Stimulated activated CD4-positive, alpha-beta T cell treated with anti-CD3 and anti-CD28 coated beads, Interleukin-2, amount 100 ng/mL, for 4 hours (primary cell): ENCODE results near the gene KCNK1.
A peak's percentile ranks its signal among the peaks of the same experiment; 100 is the strongest.
"Not testable (repeated sequence)": the region's sequence is repeated elsewhere in the genome, so short reads cannot be mapped to it uniquely, and the experiment has no call there.

Experiments used
- DNase-seq: peaks from one replicate; pipeline ENCODE4 v3.0.0-alpha.2; 2020; ENCODE audit warnings: low read depth

The KCNK1 gene

DNA sequence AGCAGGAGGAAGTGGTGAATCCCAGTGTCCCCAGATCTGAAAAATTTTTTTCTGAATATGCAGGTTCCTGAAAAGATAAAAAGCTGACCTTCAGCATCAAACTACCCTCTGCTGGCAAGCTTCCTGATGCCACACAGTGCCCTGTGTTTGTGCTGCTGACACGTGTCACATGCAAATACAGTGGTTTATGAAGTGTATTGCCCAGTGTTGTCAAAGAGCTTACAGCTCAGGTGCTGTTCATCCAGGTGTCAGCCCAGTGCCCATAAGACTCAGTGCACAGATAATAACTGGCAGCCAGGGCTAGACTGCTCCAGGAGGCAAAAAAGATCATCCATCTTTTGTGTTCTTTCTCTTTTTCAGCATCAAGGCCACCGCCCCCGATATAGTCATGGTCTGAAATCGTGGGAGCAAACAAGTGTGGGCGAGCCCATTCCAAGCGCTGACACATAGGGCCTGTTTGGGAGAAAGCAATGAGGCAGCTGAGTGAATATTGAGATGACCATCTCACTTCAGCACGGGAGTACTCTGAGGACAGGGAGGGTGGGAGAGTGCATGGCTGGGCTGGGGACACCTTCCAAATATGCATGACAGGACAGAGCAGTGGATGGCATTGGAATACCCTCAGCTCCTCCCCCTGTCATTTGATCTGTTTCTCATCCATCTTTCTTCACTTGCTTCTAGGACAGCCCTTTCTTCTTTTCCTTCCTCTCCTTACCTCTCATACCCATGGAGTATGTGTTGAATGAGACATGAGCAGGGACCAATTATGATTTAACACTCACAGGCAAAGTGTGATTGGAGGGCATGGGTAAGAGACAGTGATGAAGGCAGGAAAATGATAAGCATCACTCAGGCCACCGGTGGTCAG is 6.4 kb upstream of the KCNK1 start:
- no peak for DNase-seq

DNA sequence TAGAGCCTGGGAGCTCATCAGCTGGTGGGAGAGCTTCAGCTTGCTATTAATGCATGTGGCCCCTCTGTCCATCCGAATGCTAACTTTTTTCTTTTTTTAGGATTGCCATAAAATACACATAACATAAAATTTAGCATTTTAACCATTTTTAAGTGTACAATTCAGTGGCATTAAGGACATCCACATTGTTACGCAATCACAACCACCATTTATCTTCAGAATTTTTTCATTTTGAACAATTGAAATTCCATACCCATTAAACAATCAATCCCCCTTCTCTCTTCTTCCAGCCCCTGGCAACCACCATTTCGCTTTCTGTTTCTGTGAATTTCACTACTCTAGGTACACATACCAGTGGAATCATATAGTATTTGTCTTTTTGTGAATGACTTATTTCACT is 4.9 kb upstream of the KCNK1 start:
- no peak for DNase-seq

- no peak for DNase-seq
Observed at GRCh38 chr1:233609926-233610325, 4.0 kb upstream of the KCNK1 start.

DNA sequence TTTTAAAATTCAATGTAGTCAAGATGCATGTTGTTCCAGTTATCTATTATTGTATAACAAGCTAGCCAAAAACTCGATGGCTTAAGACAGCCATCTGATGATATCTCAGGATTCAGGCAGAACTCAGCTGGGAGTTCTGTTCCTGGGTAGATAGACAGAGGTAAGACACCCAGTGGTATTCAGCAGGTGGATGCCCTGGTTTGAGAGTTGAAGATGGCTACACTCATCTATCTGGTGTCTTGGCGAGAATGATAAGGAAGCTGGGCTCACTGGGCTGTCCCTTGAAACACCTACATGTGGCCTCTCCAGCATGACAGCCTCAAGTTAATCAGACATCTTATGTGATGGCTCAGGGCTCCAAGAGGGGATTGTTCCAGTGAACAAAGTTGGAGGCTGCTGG is 3.3 kb upstream of the KCNK1 start:
- no peak for DNase-seq

GRCh38 chr1:233611363-233611762 is 2.5 kb upstream of the KCNK1 start:
- not testable (repeated sequence) for DNase-seq

GRCh38 chr1:233614173-233614742 is 352 bp downstream of the KCNK1 start:
- no peak for DNase-seq

- DNase-seq, result no peak
Observed at GRCh38 chr1:233614743-233615521, 1.0 kb downstream of the KCNK1 start.

- DNase-seq, result no peak
Observed at GRCh38 chr1:233615571-233615970, 1.7 kb downstream of the KCNK1 start.

GRCh38 chr1:233617025-233617424 is 3.1 kb downstream of the KCNK1 start:
- DNase-seq, result no peak

DNA sequence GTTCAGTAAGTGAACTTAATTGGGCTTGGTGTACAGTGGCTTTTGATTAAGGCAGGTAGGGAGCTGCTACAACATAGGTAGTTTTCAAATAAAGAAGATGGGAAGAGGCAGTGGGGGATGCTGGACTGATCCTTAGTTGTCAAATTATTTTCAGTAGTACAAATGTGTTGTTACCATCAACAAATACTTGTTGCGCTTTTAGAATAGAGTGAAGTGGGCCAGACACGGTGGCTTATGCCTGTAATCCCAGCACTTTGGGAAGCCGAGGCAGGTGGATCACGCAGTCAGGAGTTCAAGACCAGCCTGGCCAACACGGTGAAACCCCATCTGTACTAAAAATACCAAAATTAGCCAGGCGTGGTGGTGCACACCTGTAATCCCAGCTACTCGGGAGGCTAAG is 5.5 kb downstream of the KCNK1 start:
- DNase-seq, result not testable (repeated sequence)

- DNase-seq, result no peak
Observed at GRCh38 chr1:233620065-233620464, 6.2 kb downstream of the KCNK1 start.

DNA sequence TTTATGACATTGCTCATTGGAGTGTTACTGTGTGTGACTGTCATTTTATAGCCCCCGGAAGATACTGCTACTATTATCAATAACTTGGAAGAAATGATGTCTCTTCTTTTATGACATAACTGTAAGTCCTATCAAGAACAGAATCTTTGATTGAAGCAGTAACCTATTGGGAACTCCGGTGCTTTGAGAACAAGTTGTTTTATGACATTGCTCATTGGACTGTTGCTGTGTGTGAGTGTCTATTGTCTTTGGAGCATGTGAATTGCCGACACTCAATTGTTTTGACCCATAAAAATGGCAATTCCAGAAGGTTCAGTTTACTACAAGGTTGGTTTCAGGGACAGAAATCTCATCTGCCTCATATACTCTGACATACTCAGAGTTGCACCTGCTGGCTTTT is 8.0 kb downstream of the KCNK1 start:
- DNase-seq, result no peak

GRCh38 chr1:233624289-233624688 is 10.4 kb downstream of the KCNK1 start:
- no peak for DNase-seq

DNA sequence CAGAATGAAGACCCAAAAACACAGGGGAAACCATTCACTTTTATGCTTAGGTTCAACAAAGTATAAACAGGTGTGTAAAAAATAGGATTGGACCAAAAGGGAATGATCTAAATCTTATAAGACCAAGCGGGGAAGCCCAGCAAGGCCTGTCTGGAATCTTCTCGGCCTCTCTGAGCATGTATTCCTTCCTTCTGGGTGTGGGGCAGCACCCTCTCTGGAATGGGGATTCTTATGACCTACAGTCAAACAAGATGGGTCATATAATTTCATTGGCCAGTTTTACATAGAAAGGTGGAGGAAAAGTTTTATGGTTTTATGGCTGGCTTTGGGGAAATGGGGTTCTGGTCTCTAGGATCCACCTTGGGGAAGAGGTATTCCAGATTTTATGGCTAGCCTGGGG is 11.2 kb downstream of the KCNK1 start:
- no peak for DNase-seq

DNA sequence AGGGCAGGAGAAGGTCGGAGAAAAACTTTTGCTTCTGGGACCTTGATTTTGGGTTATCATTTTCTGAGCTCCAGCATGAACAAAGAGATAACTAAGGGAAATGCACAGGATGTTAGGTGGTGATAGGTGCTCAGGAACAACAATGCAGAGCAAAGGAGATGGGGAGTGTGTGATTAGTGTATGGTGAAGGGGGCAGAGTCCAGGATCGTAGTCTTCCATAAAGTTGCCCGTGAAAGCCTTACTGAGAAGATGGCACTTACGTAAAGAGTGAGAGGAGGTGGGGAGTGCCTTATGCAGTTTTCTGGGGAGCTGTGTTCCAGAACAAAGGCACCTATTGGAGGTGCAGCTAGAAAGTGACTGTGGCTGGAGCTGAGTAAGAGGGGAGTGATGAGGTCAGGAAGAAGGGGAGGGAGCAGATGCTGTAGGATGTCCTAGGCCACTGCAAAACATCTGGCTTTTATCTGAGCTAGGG is 11.6 kb downstream of the KCNK1 start:
- no peak for DNase-seq

DNA sequence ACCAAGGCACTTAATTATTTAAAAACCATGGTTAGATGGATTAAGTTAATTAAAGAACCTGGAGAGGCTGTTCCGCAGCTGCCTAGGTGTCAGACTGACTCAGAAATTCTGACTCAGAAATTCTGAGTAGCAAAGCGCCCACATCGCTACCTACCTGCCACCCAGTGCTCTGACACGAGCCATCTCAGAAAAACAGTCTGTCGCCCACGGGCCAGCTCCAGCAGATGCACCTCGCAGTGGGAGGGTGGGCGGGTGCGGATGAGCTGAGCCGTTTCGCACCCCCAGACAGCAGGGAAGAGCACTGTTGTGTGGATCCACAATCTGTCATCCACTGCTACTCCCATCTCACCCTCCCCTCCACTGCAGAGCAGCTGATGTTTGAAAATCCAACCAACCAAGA is 13.5 kb downstream of the KCNK1 start:
- DNase-seq, result peak; percentile 5

- no peak for DNase-seq
Observed at GRCh38 chr1:233627823-233628222, 13.9 kb downstream of the KCNK1 start.

DNA sequence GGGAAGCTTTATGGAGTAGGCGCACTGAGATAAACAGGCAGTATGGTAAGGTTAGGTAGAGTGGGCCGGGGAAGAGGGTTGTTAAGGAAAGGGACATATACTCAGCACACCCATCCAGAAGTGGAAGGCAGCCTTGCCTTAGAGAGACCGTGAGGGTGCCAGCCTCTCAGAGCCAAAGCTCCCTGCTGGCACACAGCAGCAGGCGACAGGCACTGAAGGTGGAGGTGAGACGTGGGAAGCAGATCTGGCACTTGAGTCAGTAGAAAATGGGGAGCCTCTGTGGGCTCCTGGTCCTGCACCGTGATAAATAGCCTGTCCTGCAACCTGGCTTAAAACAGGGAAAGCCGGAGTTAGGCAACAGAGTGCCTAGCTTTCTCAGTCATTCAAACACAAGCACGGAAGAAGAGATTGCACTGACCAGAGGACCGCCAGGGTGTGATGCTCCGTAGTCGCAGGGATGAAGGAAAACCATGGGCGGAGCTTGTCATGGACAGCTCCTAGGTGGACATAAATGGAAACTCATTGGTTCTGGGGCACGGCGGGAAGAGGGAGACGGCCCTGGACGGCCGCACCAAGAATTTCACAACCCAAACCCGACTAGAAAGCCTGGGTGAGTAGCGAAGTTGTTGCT is 15.5 kb downstream of the KCNK1 start:
- no peak for DNase-seq

GRCh38 chr1:233631810-233632405 is 18.0 kb downstream of the KCNK1 start:
- no peak for DNase-seq

GRCh38 chr1:233632436-233632835 is 18.5 kb downstream of the KCNK1 start:
- no peak for DNase-seq

DNA sequence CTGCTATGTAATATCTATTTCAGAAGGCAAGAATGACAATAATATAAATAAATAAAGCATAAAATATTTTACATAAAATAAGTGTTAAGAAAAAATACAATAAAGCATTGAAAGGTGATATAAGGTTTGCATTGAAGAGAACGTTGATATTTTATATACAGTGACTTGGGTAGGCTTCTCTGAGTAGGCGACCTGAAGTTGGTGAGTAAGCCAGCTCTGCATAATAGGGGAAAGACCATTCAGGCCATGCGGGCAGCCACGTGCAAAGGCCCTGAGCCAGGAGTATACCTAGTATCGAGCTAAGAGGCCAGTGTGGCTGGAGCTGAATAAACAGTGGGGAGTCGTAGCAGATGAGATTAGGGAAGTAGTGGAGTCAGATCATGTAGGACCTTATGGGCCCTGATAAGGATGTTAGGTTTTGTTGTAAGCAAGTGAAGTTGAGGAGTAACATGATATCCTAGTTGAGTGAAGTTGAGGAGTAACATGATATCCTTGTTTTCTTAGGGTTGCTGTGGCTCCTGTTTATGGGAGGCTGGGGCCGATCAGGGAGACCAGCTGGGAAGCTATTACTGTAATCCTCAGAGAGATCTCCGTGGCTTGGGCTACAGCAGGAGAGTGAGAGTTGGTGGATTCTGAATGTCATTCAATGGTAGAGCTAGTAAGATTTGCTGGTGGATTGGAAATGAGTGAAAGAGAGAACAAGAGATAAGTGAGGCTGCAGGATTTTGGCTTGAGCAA is 22.0 kb downstream of the KCNK1 start:
- no peak for DNase-seq
